K562 (cell line): ENCODE measurements around the gene GARRE1. TPM values are rescaled to one million over a fixed set of nuclear protein-coding genes. Genes with fewer than 3 reads are reported as not detected.
A peak's percentile ranks its signal among the peaks of the same experiment; 100 is the strongest.

Source experiments
- ATF3 ChIP-seq, 2 experiments: fragments of 450-650 bp in 1 of 2; sonication (generic) in 1 of 2; formaldehyde crosslinking in 1 of 2; IDR thresholded peaks in 1 of 2; conservative IDR thresholded peaks in 1 of 2; 2 replicates each; pipeline versions ENCODE4 v1.6.1 to v1.8.1; 2016 to 2023; ENCODE audit warnings: mild to moderate bottlenecking in 2 of 2, moderate library complexity in 2 of 2, inconsistent platforms in 1 of 2, missing genetic modification reagents in 1 of 2
- CHCHD3 ChIP-seq: fragments of 250-450 bp; sonication (Bioruptor Pico); IDR thresholded peaks from 2 replicates; pipeline ENCODE4 v2.1.2; 2022; ENCODE audit warnings: mild to moderate bottlenecking
- DNMT1 ChIP-seq: fragments of 450-650 bp; IDR thresholded peaks from 2 replicates; pipeline ENCODE4 v1.6.1; 2016; ENCODE audit warnings: antibody characterized with exemption, mild to moderate bottlenecking
- GATA2 ChIP-seq: sonication (generic); formaldehyde crosslinking; IDR thresholded peaks from 2 replicates; pipeline ENCODE4 v1.4.0; 2020; ENCODE audit warnings: mild to moderate bottlenecking, missing genetic modification reagents
- HDAC2 ChIP-seq: fragments of 450-650 bp; IDR thresholded peaks from 2 replicates; pipeline ENCODE4 v1.6.1; 2016; ENCODE audit warnings: mild to moderate bottlenecking
- HDAC6 ChIP-seq: IDR thresholded peaks from 2 replicates; pipeline ENCODE4 v1.6.1; 2012; ENCODE audit warnings: low read depth, mild to moderate bottlenecking, control low read depth, inconsistent platforms, low read length, moderate library complexity
- HNRNPLL ChIP-seq: fragments of 200-400 bp; formaldehyde crosslinking; IDR thresholded peaks from 2 replicates; pipeline ENCODE4 v1.6.1; 2017; ENCODE audit warnings: low read length, low read depth, mild to moderate bottlenecking; ENCODE audit not compliant: poor library complexity, severe bottlenecking
- JUND ChIP-seq, 2 experiments: IDR thresholded peaks; 2 replicates in 1 of 2; 3 replicates in 1 of 2; pipeline ENCODE4 v1.6.1; 2011; ENCODE audit warnings: borderline replicate concordance in 2 of 2, low read depth in 2 of 2, low read length in 2 of 2, improper control_type of control experiment in 1 of 2, missing biosample characterization in 1 of 2, missing genetic modification characterization in 1 of 2, missing genetic modification reagents in 1 of 2
- MCM7 ChIP-seq, 2 experiments: fragments of 450-650 bp; IDR thresholded peaks; 2 replicates each; pipeline ENCODE4 v1.6.1; 2016 to 2018
- MTA1 ChIP-seq: fragments of 450-650 bp; IDR thresholded peaks from 2 replicates; pipeline ENCODE4 v1.6.1; 2017; ENCODE audit warnings: borderline replicate concordance
- NCOR1 ChIP-seq: fragments of 450-650 bp; IDR thresholded peaks from 2 replicates; pipeline ENCODE4 v1.6.1; 2016; ENCODE audit warnings: mild to moderate bottlenecking, moderate library complexity
- NELFE ChIP-seq: IDR thresholded peaks from 2 replicates; pipeline ENCODE4 v1.6.1; 2011; ENCODE audit warnings: mild to moderate bottlenecking; ENCODE audit not compliant: insufficient read depth, insufficient read length
- NFE2 ChIP-seq: IDR thresholded peaks from 2 replicates; pipeline ENCODE4 v1.6.1; 2014; ENCODE audit warnings: antibody characterized with exemption, low read depth
- NR4A1 ChIP-seq, 2 experiments: fragments of 250-450 bp in 1 of 2; fragments of 450-650 bp in 1 of 2; sonication (Bioruptor Pico) in 1 of 2; IDR thresholded peaks; 2 replicates each; pipeline versions ENCODE4 v1.4.0 to v1.6.1; 2016 to 2020; ENCODE audit warnings: mild to moderate bottlenecking in 2 of 2, missing compliant biosample characterization in 1 of 2, missing genetic modification characterization in 1 of 2, moderate library complexity in 1 of 2
- POLR2AphosphoS2 ChIP-seq: IDR thresholded peaks from 2 replicates; pipeline ENCODE4 v1.6.1; 2012; ENCODE audit warnings: low read length, improper control_type of control experiment
- PTBP1 ChIP-seq: fragments of 200-400 bp; formaldehyde crosslinking; IDR thresholded peaks from 2 replicates; pipeline ENCODE4 v1.6.1; 2017; ENCODE audit warnings: low read depth, low read length
- SIN3A ChIP-seq, 2 experiments: fragments of 150-350 bp in 1 of 2; IDR thresholded peaks; 2 replicates each; pipeline ENCODE4 v1.6.1; 2011 to 2016; ENCODE audit warnings: borderline replicate concordance in 2 of 2, low read depth in 2 of 2, low read length in 2 of 2, mild to moderate bottlenecking in 2 of 2, moderate library complexity in 2 of 2; ENCODE audit not compliant: control insufficient read depth in 1 of 2
- TBP ChIP-seq: optimal IDR thresholded peaks from 2 replicates; pipeline ENCODE3; 2011; ENCODE audit warnings: low read depth, low read length, improper control_type of control experiment
- TFAM ChIP-seq: fragments of 250-450 bp; sonication (Bioruptor Pico); conservative IDR thresholded peaks from 2 replicates; pipeline ENCODE4 v1.5.0; 2021; ENCODE audit warnings: mild to moderate bottlenecking, moderate library complexity
- ZBTB2 ChIP-seq: fragments of 450-650 bp; IDR thresholded peaks from 2 replicates; pipeline ENCODE4 v1.6.1; 2016; ENCODE audit warnings: antibody characterized with exemption
- ZC3H11A ChIP-seq: IDR thresholded peaks from 2 replicates; pipeline ENCODE4 v1.6.1; 2012; ENCODE audit warnings: low read depth, low read length, improper control_type of control experiment
- ZNF79 ChIP-seq: fragments of 250-450 bp; sonication (Bioruptor Pico); IDR thresholded peaks from 2 replicates; pipeline ENCODE4 v1.4.0; 2020; ENCODE audit warnings: low read depth, mild to moderate bottlenecking, moderate library complexity
- ZNF830 ChIP-seq: fragments of 250-450 bp; sonication (Bioruptor Pico); IDR thresholded peaks from 2 replicates; pipeline ENCODE4 v1.5.0; 2021; ENCODE audit warnings: mild to moderate bottlenecking
- polyA plus RNA-seq, 8 experiments: library from polyadenylated mRNA; depleted of rRNA in 4 of 8; stranded (reverse) in 5 of 8; unstranded in 3 of 8; fragments of >200 nt; fragmentation: Nextera tagmentation in 2 of 8; fragmentation: Illumina TruSeq in 1 of 8; extraction: Ambion mirVana in 2 of 8; extraction: Trizol in 1 of 8; gene quantifications; 2 replicates each; pipeline versions ENCODE4 v1.2.1 to v1.2.3, GENCODE V29; 2011 to 2014; ENCODE audit warnings: inconsistent platforms in 1 of 8, missing spikeins in 1 of 8
- total RNA-seq, 7 experiments: library from RNA; depleted of rRNA in 6 of 7; stranded (reverse); fragments of >200 nt in 6 of 7; fragmentation: Illumina TruSeq in 2 of 7; extraction: Trizol in 2 of 7; gene quantifications; 2 replicates each; pipeline versions ENCODE4 v1.2.1 to v1.2.3, GENCODE V29; 2011 to 2021; ENCODE audit warnings: low replicate concordance in 1 of 7
- TF ChIP-seq, protein P1 (sequence below): fragments of 450-650 bp; IDR thresholded peaks from 2 replicates; pipeline ENCODE4 v1.6.1; 2016

Gene GARRE1
- total and polyA plus RNA-seq, 9 of the 15 experiments (the other 6 are each of a cell fraction or from before 2014, with no cell fraction given) = 1.6 to 12.8 (median 7.5) TPM

GRCh38 chr19:34224996-34225658 is 29.2 kb upstream of the GARRE1 start (continued):
- TF ChIP-seq NR4A1 (CRISPR knock-in tag; IDR thresholded peaks at IDR 0.05) = no peak
- no peak for TF ChIP-seq NR4A1 (tag; IDR thresholded peaks at IDR 0.05)
- TF ChIP-seq NELFE = no peak
- TF ChIP-seq HDAC6 = no peak
- TF ChIP-seq TBP = no peak
- TF ChIP-seq ZNF79 = no peak
- TF ChIP-seq TFAM (CRISPR knock-in tag) = no peak
- TF ChIP-seq ZBTB2 = no peak
- no peak for TF ChIP-seq MTA1
- no peak for TF ChIP-seq HNRNPLL
- no peak for TF ChIP-seq PTBP1
- TF ChIP-seq, protein P1, sequence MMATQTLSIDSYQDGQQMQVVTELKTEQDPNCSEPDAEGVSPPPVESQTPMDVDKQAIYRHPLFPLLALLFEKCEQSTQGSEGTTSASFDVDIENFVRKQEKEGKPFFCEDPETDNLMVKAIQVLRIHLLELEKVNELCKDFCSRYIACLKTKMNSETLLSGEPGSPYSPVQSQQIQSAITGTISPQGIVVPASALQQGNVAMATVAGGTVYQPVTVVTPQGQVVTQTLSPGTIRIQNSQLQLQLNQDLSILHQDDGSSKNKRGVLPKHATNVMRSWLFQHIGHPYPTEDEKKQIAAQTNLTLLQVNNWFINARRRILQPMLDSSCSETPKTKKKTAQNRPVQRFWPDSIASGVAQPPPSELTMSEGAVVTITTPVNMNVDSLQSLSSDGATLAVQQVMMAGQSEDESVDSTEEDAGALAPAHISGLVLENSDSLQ = peak; percentile 27; the same call in 1 of the 2 replicates
- TF ChIP-seq ZNF830 (CRISPR knock-in tag) = no peak
- no peak for TF ChIP-seq CHCHD3 (CRISPR knock-in tag)
- peak; percentile 73 for TF ChIP-seq JUND (IDR thresholded peaks at IDR 0.05; ENCODE audit: borderline replicate concordance, low read depth, low read length)
- TF ChIP-seq JUND (tag; IDR thresholded peaks at IDR 0.05; ENCODE audit: borderline replicate concordance, low read depth, low read length) = 0 out of 3 replicates have a peak, but pooled peaks have one; percentile 38
- TF ChIP-seq MCM7 (IDR thresholded peaks at IDR 0.05) = no peak
- peak; percentile 67 for TF ChIP-seq ATF3 (IDR thresholded peaks at IDR 0.05)
- no peak for TF ChIP-seq ATF3 (CRISPR knock-in tag; conservative IDR thresholded peaks at IDR 0.05)
- no peak for TF ChIP-seq ZC3H11A
- no peak for TF ChIP-seq DNMT1
- TF ChIP-seq GATA2 (CRISPR knock-in tag) = no peak
- TF ChIP-seq POLR2AphosphoS2 = no peak
- TF ChIP-seq NCOR1 = no peak
- no peak for TF ChIP-seq HDAC2
- TF ChIP-seq SIN3A (IDR thresholded peaks at IDR 0.05; ENCODE audit: borderline replicate concordance in 2 of 2, control insufficient read depth in 1 of 2, low read depth in 2 of 2, low read length in 2 of 2) = no peak
- peak; percentile 60 for TF ChIP-seq NFE2
